Esophagus squamous epithelium (tissue), 5 donors: ENCODE measurements around the gene MPZL1. TPM values are rescaled to one million over a fixed set of nuclear protein-coding genes. Genes with fewer than 3 reads are reported as not detected.

Experiments
- DNase-seq: peaks from one replicate; lab custom pipeline; 2025; lab: John Stamatoyannopoulos, UW
- H3K27ac ChIP-seq, 4 donors: fragments of 200-600 bp; sonication (generic); one replicate each; pipeline ENCODE4 v1.5.1; 2016 to 2019; ENCODE audit warnings: mild to moderate bottlenecking in 1 of 4
- H3K27me3 ChIP-seq, 4 donors: fragments of 200-600 bp; sonication (generic); 1 replicate in 3 of 4; 2 replicates in 1 of 4; pipeline versions ENCODE4 v1.5.1 to v1.6.0; 2017 to 2021; ENCODE audit warnings: antibody characterized with exemption in 1 of 4
- H3K36me3 ChIP-seq, 3 donors: fragments of 200-600 bp; sonication (generic); one replicate each; pipeline ENCODE4 v1.5.1; 2016 to 2019
- H3K4me1 ChIP-seq, 3 donors: fragments of 200-600 bp; sonication (generic); one replicate each; pipeline ENCODE4 v1.5.1; 2017 to 2019
- H3K4me3 ChIP-seq, 4 donors: fragments of 200-600 bp; sonication (generic); 1 replicate in 3 of 4; 2 replicates in 1 of 4; pipeline ENCODE4 v1.5.1; 2016 to 2019; ENCODE audit warnings: mild to moderate bottlenecking in 2 of 4, moderate library complexity in 1 of 4
- H3K9me3 ChIP-seq, 3 donors: fragments of 200-600 bp; sonication (generic); one replicate each; pipeline ENCODE4 v1.5.1; 2016 to 2019
- CTCF ChIP-seq, 6 experiments: fragments of 450-650 bp in 4 of 6; fragments of 200-600 bp in 2 of 6; sonication (generic) in 2 of 6; IDR thresholded peaks; one replicate each; pipeline ENCODE4 v1.5.1; 2016 to 2019; ENCODE audit warnings: antibody characterized with exemption in 6 of 6, mild to moderate bottlenecking in 4 of 6, moderate library complexity in 4 of 6
- POLR2A ChIP-seq, 4 donors: fragments of 450-650 bp; IDR thresholded peaks; one replicate each; pipeline ENCODE4 v1.6.1; 2017; ENCODE audit warnings: antibody characterized with exemption in 4 of 4, mild to moderate bottlenecking in 4 of 4, moderate library complexity in 3 of 4
- WGBS, 2 donors: methylation state at CpG; one replicate each; pipeline ENCODE4 v1.1.5; 2018; 5-methylcytosine and 5-hydroxymethylcytosine counted together
- intact Hi-C: fragments of 100-400 bp; cut with DNase I; formaldehyde crosslinking; loops from one replicate; pipeline ENCODE4 v1.15.0; 2022
- total RNA-seq, 4 donors: library from RNA; depleted of rRNA; stranded (reverse); fragments of >200 nt; gene quantifications; one replicate each; pipeline ENCODE4 v1.1.0, GENCODE V29; 2016
- donor health status: DM: yes; HTN: yes; CAD: no.

MPZL1 gene
- total RNA-seq, 4 donors from 2014 or later = 36.6 to 80.5 (median 74.3) TPM

GRCh38 chr1:167676205-167676915 lies 45.4 kb upstream of the MPZL1 start:
- Histone ChIP-seq H3K27ac (no peak overlapping the region), H3K27me3 (no peaks in the 10 kb centered on the region), H3K4me3 (no peak overlapping the region), H3K9me3 (no peaks in the 10 kb centered on the region), H3K36me3 (no peaks in the 10 kb centered on the region), H3K4me1 (peaks cover 5 to 36% (median 11%) of the 10 kb centered on the region in 3 donors)
- intact Hi-C loops = no loop called here
- WGBS, 2 donors = 70 to 88% methylated on average over 1 to 2 of the region's 2 CpGs
- DNase-seq = no peak
- TF ChIP-seq POLR2A (IDR thresholded peaks at IDR 0.05) (no peak), CTCF (IDR thresholded peaks at IDR 0.05) (peak in 1 of 6 experiments; percentile 6)

- H3K4me1 ChIP-seq = peaks cover 5 to 36% (median 10%) of the 10 kb centered on the region in 3 donors
- no peaks in the 10 kb centered on the region for H3K36me3 ChIP-seq
- no peak overlapping the region for H3K4me3 ChIP-seq
- 87% methylated on average over 7 of the region's 7 CpGs for WGBS, 2 donors
- H3K27ac ChIP-seq = no peak overlapping the region
- H3K9me3 ChIP-seq = no peaks in the 10 kb centered on the region
- intact Hi-C loops = no loop called here
- no peak for DNase-seq
- TF ChIP-seq CTCF (IDR thresholded peaks at IDR 0.05) = no peak
- TF ChIP-seq POLR2A (IDR thresholded peaks at IDR 0.05) = no peak
- no peaks in the 10 kb centered on the region for H3K27me3 ChIP-seq
Observed at GRCh38 chr1:167676916-167677848, 44.6 kb upstream of the MPZL1 start.

GRCh38 chr1:167678422-167678821 lies 43.4 kb upstream of the MPZL1 start:
- H3K9me3 ChIP-seq = no peaks in the 10 kb centered on the region
- intact Hi-C loops = no loop called here
- H3K27ac ChIP-seq = no peak overlapping the region
- TF ChIP-seq POLR2A (IDR thresholded peaks at IDR 0.05) = no peak
- no peak for TF ChIP-seq CTCF (IDR thresholded peaks at IDR 0.05)
- no peak for DNase-seq
- no peaks in the 10 kb centered on the region for H3K36me3 ChIP-seq
- WGBS, 2 donors = 94 to 96% methylated on average over 10 of the region's 10 CpGs
- H3K27me3 ChIP-seq = no peaks in the 10 kb centered on the region
- no peak overlapping the region for H3K4me3 ChIP-seq
- H3K4me1 ChIP-seq = peaks cover 5 to 44% (median 13%) of the 10 kb centered on the region in 3 donors

GRCh38 chr1:167678838-167679237 lies 42.9 kb upstream of the MPZL1 start:
- Histone ChIP-seq H3K4me3 (no peak overlapping the region), H3K9me3 (no peaks in the 10 kb centered on the region), H3K27me3 (no peaks in the 10 kb centered on the region), H3K4me1 (peaks cover 5 to 48% (median 17%) of the 10 kb centered on the region in 3 donors), H3K36me3 (no peaks in the 10 kb centered on the region), H3K27ac (no peak overlapping the region)
- no peak for DNase-seq
- WGBS, 2 donors = 94 to 100% methylated on average over 3 of the region's 3 CpGs
- intact Hi-C loops = no loop called here
- TF ChIP-seq POLR2A (IDR thresholded peaks at IDR 0.05) = no peak
- TF ChIP-seq CTCF (IDR thresholded peaks at IDR 0.05) = no peak

GRCh38 chr1:167679714-167680113 lies 42.1 kb upstream of the MPZL1 start:
- WGBS, 2 donors = 96% methylated on average over 6 of the region's 6 CpGs
- peak overlapping the region in 1 of 4 donors; percentile 2 for H3K27ac ChIP-seq
- H3K9me3 ChIP-seq = no peaks in the 10 kb centered on the region
- H3K4me1 ChIP-seq = peaks cover 5 to 56% (median 18%) of the 10 kb centered on the region in 3 donors
- no peak overlapping the region for H3K4me3 ChIP-seq
- H3K27me3 ChIP-seq = no peaks in the 10 kb centered on the region
- intact Hi-C loops = no loop called here
- DNase-seq = no peak
- peaks cover 0 to 6% (median 0%) of the 10 kb centered on the region in 3 donors for H3K36me3 ChIP-seq
- TF ChIP-seq POLR2A (IDR thresholded peaks at IDR 0.05) (no peak), CTCF (IDR thresholded peaks at IDR 0.05) (no peak)
